Activated naive CD4-positive, alpha-beta T cell treated with anti-CD3 and anti-CD28 coated beads for 36 hours (primary cell): Measurements from ENCODE around the gene NTM. TPM values are rescaled to one million over a fixed set of nuclear protein-coding genes. Genes with fewer than 3 reads are reported as not detected.
A peak's percentile ranks its signal among the peaks of the same experiment; 100 is the strongest.

Source experiments
- CTCF ChIA-PET: fragments of 350-600 bp; sonication (Branson Sonifier 250); formaldehyde crosslinking; loops from one replicate; lab custom pipeline; 2021; ENCODE audit warnings: antibody characterized with exemption; lab: Charles Lee
- DNase-seq: peaks from one replicate; pipeline ENCODE4 v3.0.0-alpha.2; 2020
- H3K27ac Mint-ChIP-seq: one replicate; pipeline ENCODE4 v1.8.0; 2021; ENCODE audit warnings: mild to moderate bottlenecking, mixed read lengths
- H3K27me3 Mint-ChIP-seq: one replicate; pipeline ENCODE4 v1.8.0; 2021; ENCODE audit warnings: low read depth, mixed read lengths
- H3K36me3 Mint-ChIP-seq: one replicate; pipeline ENCODE4 v1.8.0; 2021; ENCODE audit warnings: low read depth, mixed read lengths
- H3K4me1 Mint-ChIP-seq: one replicate; pipeline ENCODE4 v1.8.0; 2021; ENCODE audit warnings: low read depth, mixed read lengths
- H3K4me3 Mint-ChIP-seq: one replicate; pipeline ENCODE4 v1.8.0; 2021; ENCODE audit warnings: mild to moderate bottlenecking, moderate library complexity, mixed read lengths
- H3K9me3 Mint-ChIP-seq: one replicate; pipeline ENCODE4 v1.8.0; 2021; ENCODE audit warnings: mixed read lengths
- intact Hi-C: fragments of 100-400 bp; cut with micrococcal nuclease; formaldehyde crosslinking; loops from one replicate; pipeline ENCODE4 v1.15.1; 2023
- total RNA-seq, 2 experiments: library from RNA; stranded (reverse); gene quantifications; one replicate each; pipeline ENCODE4 v1.2.3, GENCODE V29; 2021

The NTM gene
- total RNA-seq, 2 experiments from 2014 or later, result not detected

GRCh38 chr11:132142121-132142520 lies 771.7 kb downstream of the NTM start:
- H3K27ac Mint-ChIP-seq, result no peak overlapping the region
- no peak for DNase-seq
- no peaks in the 10 kb centered on the region for H3K9me3 Mint-ChIP-seq
- no peak overlapping the region for H3K4me3 Mint-ChIP-seq
- H3K27me3 Mint-ChIP-seq, result peaks cover 2% of the 10 kb centered on the region
- intact Hi-C loops, result no loop called here
- no peaks in the 10 kb centered on the region for H3K4me1 Mint-ChIP-seq
- no peaks in the 10 kb centered on the region for H3K36me3 Mint-ChIP-seq
- CTCF ChIA-PET, result no interaction called here

DNA sequence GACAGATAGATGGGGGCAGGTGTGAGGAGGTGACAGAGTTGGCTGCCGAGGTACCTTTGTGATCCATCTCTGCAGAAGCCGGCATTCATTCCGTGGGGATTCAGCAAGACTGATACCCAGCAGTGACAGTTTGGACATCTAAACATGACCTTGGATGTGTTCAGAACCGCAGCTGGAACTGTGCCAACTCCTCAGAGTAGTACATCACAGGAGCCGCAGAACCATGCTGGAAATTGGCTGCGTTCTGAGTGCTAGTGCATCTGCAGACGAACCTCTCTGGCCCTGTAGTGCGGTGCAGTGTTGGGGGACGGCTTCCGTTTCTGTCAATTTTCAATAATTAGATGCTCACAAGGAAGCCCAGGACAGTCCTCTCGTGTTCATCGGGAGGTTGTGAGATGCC lies 772.1 kb downstream of the NTM start:
- no peak overlapping the region for H3K4me3 Mint-ChIP-seq
- peaks cover 2% of the 10 kb centered on the region for H3K27me3 Mint-ChIP-seq
- no peaks in the 10 kb centered on the region for H3K36me3 Mint-ChIP-seq
- no peaks in the 10 kb centered on the region for H3K9me3 Mint-ChIP-seq
- H3K4me1 Mint-ChIP-seq, result no peaks in the 10 kb centered on the region
- no peak for DNase-seq
- intact Hi-C loops, result no loop called here
- CTCF ChIA-PET, result no interaction called here
- H3K27ac Mint-ChIP-seq, result no peak overlapping the region

DNA sequence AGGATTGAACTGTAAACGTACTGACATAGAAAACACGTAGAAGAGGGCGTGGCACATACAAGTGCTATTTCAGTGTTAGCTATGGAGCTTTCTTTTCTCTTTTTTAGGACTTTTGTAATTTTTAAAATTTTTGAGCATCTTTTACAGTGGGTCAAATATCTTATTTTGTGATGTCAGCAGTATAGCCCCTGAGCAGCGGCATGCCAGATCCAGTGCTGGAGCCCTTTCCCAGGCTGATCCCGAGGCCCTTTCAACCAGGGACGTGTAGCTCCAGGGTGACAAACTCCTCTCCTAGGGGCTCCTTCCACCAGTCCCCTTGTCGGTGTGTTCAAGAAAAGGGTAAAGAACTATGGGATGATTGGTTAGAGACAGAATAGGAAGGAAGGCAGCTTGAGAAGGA lies 777.0 kb downstream of the NTM start:
- Mint-ChIP-seq H3K9me3 (no peaks in the 10 kb centered on the region), H3K4me1 (no peaks in the 10 kb centered on the region), H3K4me3 (no peak overlapping the region), H3K27me3 (peaks cover 2% of the 10 kb centered on the region), H3K27ac (no peak overlapping the region), H3K36me3 (no peaks in the 10 kb centered on the region)
- no peak for DNase-seq
- CTCF ChIA-PET, result interaction anchor here (0.5 kb wide), 1 partner anchor 794 kb away, joined by 3 read pairs; no protein-coding TSS in a partner anchor
- intact Hi-C loops, result no loop called here

GRCh38 chr11:132154781-132155180 lies 784.4 kb downstream of the NTM start:
- DNase-seq, result no peak
- Mint-ChIP-seq H3K9me3 (no peaks in the 10 kb centered on the region), H3K36me3 (no peaks in the 10 kb centered on the region), H3K4me3 (no peak overlapping the region), H3K27me3 (peaks cover 2% of the 10 kb centered on the region), H3K27ac (no peak overlapping the region), H3K4me1 (no peaks in the 10 kb centered on the region)
- CTCF ChIA-PET, result no interaction called here
- intact Hi-C loops, result loop anchor here (10.0 kb wide), 1 partner anchor 410 kb away; no protein-coding TSS in a partner anchor

DNA sequence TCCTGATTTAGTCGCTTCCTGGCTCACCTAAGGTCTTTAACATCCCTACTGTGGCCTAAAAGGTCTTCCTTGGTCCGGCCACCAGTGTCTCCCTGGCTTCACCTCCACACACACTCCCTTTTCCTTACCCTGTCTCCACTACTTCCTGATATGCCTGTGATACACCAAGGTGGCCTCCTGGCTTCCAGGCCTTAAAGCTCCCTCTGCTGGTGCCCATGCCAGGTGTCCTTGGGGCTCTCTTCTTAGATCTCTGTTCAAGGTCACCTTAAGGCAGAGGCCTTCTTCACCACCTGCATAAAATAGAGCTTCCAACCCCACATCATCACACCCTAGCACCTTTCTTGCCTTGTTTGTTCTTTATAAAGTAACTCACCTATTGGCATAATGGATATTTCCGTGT lies 787.7 kb downstream of the NTM start:
- H3K4me3 Mint-ChIP-seq, result no peak overlapping the region
- peak; percentile 6 for DNase-seq
- H3K9me3 Mint-ChIP-seq, result no peaks in the 10 kb centered on the region
- intact Hi-C loops, result loop anchor here (1.0 to 10.0 kb wide), 2 partner anchors 413 to 464 kb away; no protein-coding TSS in a partner anchor
- H3K4me1 Mint-ChIP-seq, result no peaks in the 10 kb centered on the region
- CTCF ChIA-PET, result no interaction called here
- no peak overlapping the region for H3K27ac Mint-ChIP-seq
- H3K36me3 Mint-ChIP-seq, result no peaks in the 10 kb centered on the region
- no peaks in the 10 kb centered on the region for H3K27me3 Mint-ChIP-seq

- CTCF ChIA-PET, result no interaction called here
- DNase-seq, result no peak
- Mint-ChIP-seq H3K4me1 (no peaks in the 10 kb centered on the region), H3K36me3 (no peaks in the 10 kb centered on the region), H3K9me3 (no peaks in the 10 kb centered on the region), H3K4me3 (no peak overlapping the region), H3K27me3 (no peaks in the 10 kb centered on the region), H3K27ac (no peak overlapping the region)
- intact Hi-C loops, result loop anchor here (1.0 to 10.0 kb wide), 2 partner anchors 414 to 464 kb away; no protein-coding TSS in a partner anchor
Observed at GRCh38 chr11:132158696-132159095, 788.3 kb downstream of the NTM start.

DNA sequence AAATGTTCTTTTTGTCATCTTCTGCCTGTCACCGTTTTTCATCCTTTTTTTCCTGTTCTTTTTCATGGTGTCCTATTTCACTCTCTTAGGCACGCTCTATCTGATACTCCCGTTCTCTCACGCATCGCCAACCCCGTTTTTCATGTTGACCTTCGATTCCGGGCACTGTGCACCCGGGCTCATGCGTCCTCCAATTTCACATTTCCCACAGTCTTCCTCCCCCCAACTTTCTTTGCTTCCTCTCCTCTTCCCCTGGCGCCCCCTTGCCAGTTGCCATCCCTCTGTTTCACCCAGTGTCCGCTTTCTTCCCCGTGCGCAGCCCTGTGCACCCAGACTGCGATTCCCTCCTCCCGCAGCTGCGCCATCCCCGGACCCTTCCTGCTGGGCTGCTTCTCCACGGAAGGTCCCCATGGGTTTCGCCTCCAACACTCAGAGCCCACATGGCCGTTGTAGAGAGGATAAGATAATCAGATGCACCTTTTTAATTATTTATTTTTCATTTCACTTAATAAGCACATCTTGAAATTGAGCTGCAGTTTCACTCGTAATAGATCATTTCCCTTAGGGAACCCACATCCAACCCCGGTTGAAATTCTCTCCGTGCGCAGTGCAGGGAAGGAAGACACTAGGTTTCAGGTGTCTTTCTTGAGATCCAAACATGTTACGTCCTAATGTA lies 791.1 kb downstream of the NTM start:
- Mint-ChIP-seq H3K36me3 (no peaks in the 10 kb centered on the region), H3K27ac (no peak overlapping the region), H3K4me3 (no peak overlapping the region), H3K27me3 (no peaks in the 10 kb centered on the region), H3K9me3 (peaks cover 2% of the 10 kb centered on the region), H3K4me1 (no peaks in the 10 kb centered on the region)
- intact Hi-C loops, result no loop called here
- DNase-seq, result no peak
- CTCF ChIA-PET, result interaction anchor here (0.6 kb wide), 1 partner anchor 118 kb away, joined by 4 read pairs; no protein-coding TSS in a partner anchor

DNA sequence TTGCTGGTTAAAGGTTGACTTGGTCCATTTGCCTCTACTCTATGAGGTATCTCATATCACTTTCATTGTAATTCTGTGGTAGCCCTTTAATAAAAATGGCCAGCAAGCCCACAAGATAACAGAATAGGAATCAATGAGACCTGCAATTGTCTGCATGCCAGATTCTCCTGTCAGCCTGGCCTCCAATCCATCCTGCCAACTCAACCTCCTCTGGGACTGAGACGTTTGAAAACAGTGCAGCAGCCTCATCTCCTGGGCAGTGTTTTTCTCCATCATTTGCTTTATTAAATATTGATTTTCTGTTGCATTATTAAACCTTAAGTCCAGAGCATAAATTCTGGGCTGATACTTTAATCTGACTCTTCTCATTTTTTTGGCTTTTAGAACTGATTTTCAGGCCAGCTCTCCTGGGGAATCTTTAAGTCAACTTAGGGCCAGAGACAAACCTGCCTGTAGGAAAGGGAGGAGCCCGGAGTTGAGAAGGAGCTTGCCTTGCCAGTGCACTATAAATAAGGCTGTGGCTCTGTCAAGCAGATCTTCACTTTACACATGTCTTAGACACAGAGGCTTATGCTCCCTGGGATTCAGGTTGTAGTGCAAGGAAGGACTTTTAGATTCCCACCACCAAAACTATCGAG lies 798.0 kb downstream of the NTM start:
- intact Hi-C loops, result no loop called here
- DNase-seq, result no peak
- H3K27me3 Mint-ChIP-seq, result no peaks in the 10 kb centered on the region
- H3K36me3 Mint-ChIP-seq, result no peaks in the 10 kb centered on the region
- H3K9me3 Mint-ChIP-seq, result peaks cover 2% of the 10 kb centered on the region
- H3K4me1 Mint-ChIP-seq, result no peaks in the 10 kb centered on the region
- no peak overlapping the region for H3K27ac Mint-ChIP-seq
- CTCF ChIA-PET, result no interaction called here
- H3K4me3 Mint-ChIP-seq, result no peak overlapping the region

DNA sequence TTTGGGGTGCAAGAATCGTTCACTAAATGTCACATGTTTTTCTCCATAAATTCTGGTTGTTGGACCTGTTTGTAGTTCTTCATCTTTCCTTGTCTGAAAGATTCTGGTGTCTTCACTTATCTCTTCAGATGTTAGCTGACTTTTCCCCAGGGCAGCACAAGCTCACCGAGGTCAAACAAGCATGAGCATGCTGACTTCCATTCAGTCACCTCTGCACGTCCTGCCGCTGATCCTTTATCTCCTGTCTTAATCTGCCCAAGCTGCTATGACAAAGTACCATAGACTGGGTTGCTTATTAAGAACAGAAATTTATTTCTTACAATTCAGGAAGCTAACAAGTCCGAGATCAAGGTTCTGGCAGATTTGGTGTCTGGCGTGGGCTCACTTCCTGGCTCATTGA lies 800.6 kb downstream of the NTM start:
- Mint-ChIP-seq H3K4me1 (no peaks in the 10 kb centered on the region), H3K9me3 (no peaks in the 10 kb centered on the region), H3K4me3 (no peak overlapping the region), H3K27ac (no peak overlapping the region), H3K27me3 (no peaks in the 10 kb centered on the region), H3K36me3 (no peaks in the 10 kb centered on the region)
- CTCF ChIA-PET, result no interaction called here
- intact Hi-C loops, result no loop called here
- no peak for DNase-seq

DNA sequence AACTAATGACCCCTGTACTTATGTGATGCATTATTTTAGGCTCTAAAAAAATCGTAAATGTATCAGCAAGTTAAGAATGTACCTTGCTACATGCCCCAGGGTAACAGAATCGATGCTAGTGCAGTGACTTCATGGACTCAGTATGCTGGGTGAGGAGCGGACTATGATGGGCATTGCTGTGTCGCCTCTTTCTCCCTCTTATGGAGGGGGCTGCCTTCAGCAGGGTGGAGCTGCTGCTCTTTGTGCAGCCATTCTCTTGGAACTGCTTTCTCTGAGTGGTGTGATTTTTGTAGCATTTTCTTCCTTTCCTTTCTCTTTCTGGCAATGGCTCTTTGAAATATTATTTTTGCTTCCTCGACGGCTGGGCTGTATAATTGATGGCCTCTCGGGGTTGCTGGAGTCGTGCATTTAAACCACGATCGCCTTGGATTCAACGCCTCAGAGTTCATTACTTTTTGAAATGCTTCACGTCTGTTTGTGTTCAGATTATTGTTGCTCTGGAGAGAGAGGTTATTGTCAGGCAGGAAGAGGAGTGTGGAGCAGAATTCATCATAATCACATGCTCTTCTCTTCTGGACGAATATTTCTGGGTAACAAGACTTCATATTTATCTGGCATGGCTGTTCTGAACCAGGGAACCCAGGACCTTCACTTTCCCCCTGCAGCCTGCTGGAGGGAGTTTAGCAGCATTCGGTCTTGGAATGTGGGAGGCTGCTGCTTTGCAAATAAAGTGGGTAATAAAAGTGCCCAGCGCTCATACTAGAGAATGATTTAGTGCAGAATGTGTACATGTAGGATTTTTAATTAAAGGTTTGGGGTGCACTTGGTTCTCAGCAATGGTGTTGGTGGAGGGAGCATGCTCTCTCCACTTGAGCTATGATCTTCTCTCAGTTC lies 804.2 kb downstream of the NTM start:
- H3K4me1 Mint-ChIP-seq, result no peaks in the 10 kb centered on the region
- no peaks in the 10 kb centered on the region for H3K9me3 Mint-ChIP-seq
- DNase-seq, result no peak
- intact Hi-C loops, result no loop called here
- CTCF ChIA-PET, result no interaction called here
- H3K36me3 Mint-ChIP-seq, result no peaks in the 10 kb centered on the region
- no peaks in the 10 kb centered on the region for H3K27me3 Mint-ChIP-seq
- H3K27ac Mint-ChIP-seq, result no peak overlapping the region
- no peak overlapping the region for H3K4me3 Mint-ChIP-seq

GRCh38 chr11:132177106-132177505 lies 806.7 kb downstream of the NTM start:
- Mint-ChIP-seq H3K27me3 (no peaks in the 10 kb centered on the region), H3K4me1 (no peaks in the 10 kb centered on the region), H3K9me3 (no peaks in the 10 kb centered on the region), H3K4me3 (no peak overlapping the region), H3K27ac (no peak overlapping the region), H3K36me3 (no peaks in the 10 kb centered on the region)
- CTCF ChIA-PET, result no interaction called here
- intact Hi-C loops, result no loop called here
- DNase-seq, result no peak

DNA sequence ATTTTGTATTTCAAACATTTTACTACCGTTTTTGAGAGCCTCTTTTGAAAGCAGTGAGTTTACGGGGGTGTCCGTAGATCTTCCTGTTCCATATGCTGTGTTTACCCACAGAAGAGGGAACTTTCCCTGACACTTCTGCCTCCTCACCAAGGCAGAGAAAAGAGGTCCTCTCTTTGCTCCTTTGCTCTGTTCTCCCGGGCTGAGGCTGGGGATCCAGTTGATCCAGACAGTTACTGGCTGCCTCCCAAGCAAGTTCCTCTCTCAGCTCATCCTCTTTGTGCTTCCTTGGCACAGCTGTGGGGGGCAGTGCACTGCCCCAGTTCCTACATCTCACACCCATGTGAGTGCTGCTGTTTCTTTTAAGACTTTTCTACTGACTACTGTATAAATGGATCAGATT lies 813.7 kb downstream of the NTM start:
- CTCF ChIA-PET, result no interaction called here
- peaks cover 8% of the 10 kb centered on the region for H3K27me3 Mint-ChIP-seq
- intact Hi-C loops, result no loop called here
- H3K36me3 Mint-ChIP-seq, result no peaks in the 10 kb centered on the region
- no peaks in the 10 kb centered on the region for H3K4me1 Mint-ChIP-seq
- H3K9me3 Mint-ChIP-seq, result no peaks in the 10 kb centered on the region
- H3K27ac Mint-ChIP-seq, result no peak overlapping the region
- no peak overlapping the region for H3K4me3 Mint-ChIP-seq
- no peak for DNase-seq
